GM12891 (cell line): ENCODE results near the gene ALDH8A1.

Experiments
- POLR2A ChIP-seq: IDR thresholded peaks from 2 replicates; pipeline ENCODE4 v1.6.1; 2011; ENCODE audit warnings: low read depth, low read length, control low read depth
- POLR2AphosphoS5 ChIP-seq: IDR thresholded peaks from 2 replicates; pipeline ENCODE4 v1.6.1; 2011; ENCODE audit warnings: low read depth, low read length, control low read depth
- SPI1 ChIP-seq: IDR thresholded peaks from 2 replicates; pipeline ENCODE4 v1.6.1; 2011; ENCODE audit warnings: low read depth, low read length, control low read depth

DNA sequence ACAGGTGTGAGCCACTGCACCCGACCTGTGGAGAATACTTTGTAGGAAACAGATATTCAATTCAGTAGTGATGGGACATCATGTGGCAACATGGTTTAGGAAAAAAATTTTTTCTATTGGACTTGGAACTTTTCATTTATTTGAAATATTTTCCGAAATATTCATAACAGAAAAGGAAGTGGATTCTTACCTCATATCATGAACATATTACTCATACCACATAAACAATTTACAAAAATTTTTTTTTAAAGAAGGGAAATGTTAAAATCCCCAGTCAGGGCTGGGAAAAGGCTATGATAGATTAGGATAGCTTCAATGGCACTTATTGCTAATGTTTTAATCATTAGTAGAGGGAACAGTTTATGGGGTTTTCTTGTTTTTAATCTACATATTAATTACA is 6.8 kb upstream of the ALDH8A1 start:
- TF ChIP-seq POLR2A, result no peak
- TF ChIP-seq POLR2AphosphoS5, result no peak
- no peak for TF ChIP-seq SPI1
